Measurements from ENCODE around the gene SGMS1.

DNA sequence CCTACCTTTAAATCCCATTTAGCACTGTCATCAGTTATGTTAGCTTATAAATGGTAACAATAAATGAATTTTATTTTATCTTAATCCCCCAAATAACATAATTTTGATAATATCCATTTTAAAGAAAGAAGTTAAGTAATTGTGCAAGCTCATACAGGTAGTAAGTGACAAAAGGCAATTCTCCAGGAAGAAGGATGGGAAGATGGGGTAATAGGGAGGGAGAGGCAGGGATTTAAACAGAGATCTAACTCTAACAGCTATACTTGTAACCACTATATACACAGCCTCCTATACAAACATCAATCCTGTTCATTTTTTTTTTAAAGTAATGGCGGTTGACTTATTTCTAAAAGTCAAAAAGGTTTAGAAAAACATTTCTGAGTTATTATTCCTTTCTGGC, 119.4 kb downstream of the SGMS1 start:
- TF ChIP-seq, protein P1, sequence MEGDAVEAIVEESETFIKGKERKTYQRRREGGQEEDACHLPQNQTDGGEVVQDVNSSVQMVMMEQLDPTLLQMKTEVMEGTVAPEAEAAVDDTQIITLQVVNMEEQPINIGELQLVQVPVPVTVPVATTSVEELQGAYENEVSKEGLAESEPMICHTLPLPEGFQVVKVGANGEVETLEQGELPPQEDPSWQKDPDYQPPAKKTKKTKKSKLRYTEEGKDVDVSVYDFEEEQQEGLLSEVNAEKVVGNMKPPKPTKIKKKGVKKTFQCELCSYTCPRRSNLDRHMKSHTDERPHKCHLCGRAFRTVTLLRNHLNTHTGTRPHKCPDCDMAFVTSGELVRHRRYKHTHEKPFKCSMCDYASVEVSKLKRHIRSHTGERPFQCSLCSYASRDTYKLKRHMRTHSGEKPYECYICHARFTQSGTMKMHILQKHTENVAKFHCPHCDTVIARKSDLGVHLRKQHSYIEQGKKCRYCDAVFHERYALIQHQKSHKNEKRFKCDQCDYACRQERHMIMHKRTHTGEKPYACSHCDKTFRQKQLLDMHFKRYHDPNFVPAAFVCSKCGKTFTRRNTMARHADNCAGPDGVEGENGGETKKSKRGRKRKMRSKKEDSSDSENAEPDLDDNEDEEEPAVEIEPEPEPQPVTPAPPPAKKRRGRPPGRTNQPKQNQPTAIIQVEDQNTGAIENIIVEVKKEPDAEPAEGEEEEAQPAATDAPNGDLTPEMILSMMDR (IDR thresholded peaks at IDR 0.05): no peak
- no peak for TF ChIP-seq POLR2A (IDR thresholded peaks at IDR 0.05)

Measured in heart left ventricle (tissue), 13 donors.